ENCODE measurements around the gene PSENEN.
A peak's percentile ranks its signal among the peaks of the same experiment; 100 is the strongest.

Gene PSENEN

GRCh38 chr19:35702223-35703012, 43.0 kb upstream of the PSENEN start (continued):
- TF ChIP-seq ZNF169 (tag by site-specific recombination; IDR thresholded peaks at IDR 0.05): no peak
- TF ChIP-seq FEZF1 (tag by site-specific recombination; IDR thresholded peaks at IDR 0.05): peak; percentile 88
- TF ChIP-seq ZBTB21 (tag by site-specific recombination; IDR thresholded peaks at IDR 0.05): no peak; the same call in 1 of the 2 replicates
- peak; percentile 94; the same call in 1 of the 2 replicates for TF ChIP-seq REPIN1 (tag by site-specific recombination; IDR thresholded peaks at IDR 0.05; ENCODE audit: low read depth)
- TF ChIP-seq GLIS1 (tag by site-specific recombination; IDR thresholded peaks at IDR 0.05): peak; percentile 75; the same call in 1 of the 2 replicates
- peak; percentile 87 for TF ChIP-seq ZBTB17 (tag by site-specific recombination; IDR thresholded peaks at IDR 0.05)
- TF ChIP-seq ZXDB (tag by site-specific recombination; IDR thresholded peaks at IDR 0.05): peak; percentile 92
- TF ChIP-seq ZNF768 (tag by site-specific recombination; IDR thresholded peaks at IDR 0.05): no peak
- TF ChIP-seq ZBTB48 (tag by site-specific recombination; IDR thresholded peaks at IDR 0.05): peak; percentile 60; the same call in 1 of the 2 replicates
- TF ChIP-seq KLF8 (tag by site-specific recombination; IDR thresholded peaks at IDR 0.05): peak; percentile 73
- no peak for TF ChIP-seq ZNF621 (tag by site-specific recombination; IDR thresholded peaks at IDR 0.05)
- TF ChIP-seq ZNF785 (tag by site-specific recombination; IDR thresholded peaks at IDR 0.05): no peak
- TF ChIP-seq ZNF121 (tag by site-specific recombination; IDR thresholded peaks at IDR 0.05): no peak
- TF ChIP-seq ZNF544 (tag by site-specific recombination; IDR thresholded peaks at IDR 0.05): no peak
- peak; percentile 79 for TF ChIP-seq PRDM1 (tag by site-specific recombination; IDR thresholded peaks at IDR 0.05)
- peak; percentile 51; the same call in 1 of the 2 replicates for TF ChIP-seq CTCF (tag by site-specific recombination; IDR thresholded peaks at IDR 0.05)
- TF ChIP-seq ZNF148 (tag by site-specific recombination; IDR thresholded peaks at IDR 0.05; ENCODE audit: borderline replicate concordance): no peak
- no peak for TF ChIP-seq SETDB1 (IDR thresholded peaks at IDR 0.05; ENCODE audit: insufficient read length, low read length)
- TF ChIP-seq ZNF629 (tag by site-specific recombination; IDR thresholded peaks at IDR 0.05): peak; percentile 51
- TF ChIP-seq GLI4 (tag by site-specific recombination; IDR thresholded peaks at IDR 0.05): no peak
- 0 out of 2 replicates have a peak, but pooled peaks have one; percentile 18 for TF ChIP-seq ZNF664 (tag by site-specific recombination; IDR thresholded peaks at IDR 0.05)
- TF ChIP-seq ZNF76 (tag by site-specific recombination; IDR thresholded peaks at IDR 0.05; ENCODE audit: borderline replicate concordance, low read depth): peak; percentile 72; the same call in 1 of the 2 replicates
- 0 out of 2 replicates have a peak, but pooled peaks have one; percentile 71 for TF ChIP-seq ZNF843 (tag by site-specific recombination; IDR thresholded peaks at IDR 0.05)
- no peak for TF ChIP-seq TCF7L2 (IDR thresholded peaks at IDR 0.05; ENCODE audit: borderline replicate concordance, low read depth, low read length)
- no peak for TF ChIP-seq ZNF274 (IDR thresholded peaks at IDR 0.05; ENCODE audit: low read length)
- TF ChIP-seq ZNF274 (tag by site-specific recombination; IDR thresholded peaks at IDR 0.05; ENCODE audit: borderline replicate concordance): no peak
- no peak for TF ChIP-seq ZNF221 (tag by site-specific recombination; IDR thresholded peaks at IDR 0.05; ENCODE audit: borderline replicate concordance)
- TF ChIP-seq ZNF24 (tag by site-specific recombination; IDR thresholded peaks at IDR 0.05): peak; percentile 73
- TF ChIP-seq ZNF362 (tag by site-specific recombination; IDR thresholded peaks at IDR 0.05): peak; percentile 41; the same call in 1 of the 2 replicates
- TF ChIP-seq ZNF610 (tag by site-specific recombination; IDR thresholded peaks at IDR 0.05; ENCODE audit: borderline replicate concordance): no peak; the same call in 1 of the 2 replicates
- TF ChIP-seq ZIC2 (tag by site-specific recombination; IDR thresholded peaks at IDR 0.05): peak; percentile 98
- no peak for TF ChIP-seq ZNF114 (tag by site-specific recombination; IDR thresholded peaks at IDR 0.05)
